Common myeloid progenitor, CD34-positive (primary cell): ENCODE measurements around the gene WDR70.
A peak's percentile ranks its signal among the peaks of the same experiment; 100 is the strongest.

Experiments
- CTCF ChIA-PET: fragments of 350-600 bp; sonication (Branson Sonifier 250); formaldehyde crosslinking; loops from one replicate; lab custom pipeline; 2021; ENCODE audit warnings: antibody characterized with exemption; lab: Charles Lee
- POLR2A ChIA-PET: fragments of 350-600 bp; sonication (Branson Sonifier 250); formaldehyde crosslinking; loops from one replicate; lab custom pipeline; 2021; ENCODE audit warnings: antibody characterized with exemption; lab: Charles Lee
- DNase-seq, 3 donors: peaks; one replicate each; pipeline versions ENCODE4 v3.0.0 to v3.0.0-alpha.2; 2013
- H3K27ac ChIP-seq, 2 experiments: 1 replicate in 1 of 2; 2 replicates in 1 of 2; pipeline ENCODE4 v1.7.0; 2013; ENCODE audit warnings: inconsistent platforms in 2 of 2, low read length in 2 of 2, mild to moderate bottlenecking in 2 of 2, low read depth in 1 of 2, moderate library complexity in 1 of 2; ENCODE audit not compliant: severe bottlenecking in 2 of 2, insufficient read depth in 1 of 2, poor library complexity in 1 of 2
- H3K27me3 ChIP-seq, 5 experiments: replicated peaks in 2 of 5; 1 replicate in 3 of 5; 2 replicates in 2 of 5; pipeline versions ENCODE4 v1.6.1 to v1.7.0; 2013; ENCODE audit warnings: low read length in 4 of 5, mild to moderate bottlenecking in 2 of 5, moderate library complexity in 2 of 5, inconsistent platforms in 1 of 5; ENCODE audit not compliant: insufficient read depth in 5 of 5, control insufficient read depth in 4 of 5
- H3K36me3 ChIP-seq, 4 experiments: 1 replicate in 2 of 4; 2 replicates in 2 of 4; pipeline versions ENCODE4 v1.6.1 to v1.7.0; 2013; ENCODE audit warnings: low read length in 3 of 4, control low read depth in 1 of 4, mild to moderate bottlenecking in 1 of 4; ENCODE audit not compliant: control insufficient read depth in 4 of 4, insufficient read depth in 4 of 4
- H3K4me1 ChIP-seq, 4 experiments: 1 replicate in 3 of 4; 2 replicates in 1 of 4; pipeline versions ENCODE4 v1.6.1 to v1.7.1; 2013; ENCODE audit warnings: low read length in 3 of 4, mild to moderate bottlenecking in 3 of 4, control low read depth in 1 of 4, inconsistent platforms in 1 of 4, moderate library complexity in 1 of 4; ENCODE audit not compliant: control insufficient read depth in 4 of 4, insufficient read depth in 4 of 4; ENCODE audit errors: control extremely low read depth in 1 of 4
- H3K4me3 ChIP-seq, 7 experiments: 1 replicate in 4 of 7; 2 replicates in 3 of 7; pipeline versions ENCODE4 v1.5.1 to v1.7.0; 2013; ENCODE audit warnings: mild to moderate bottlenecking in 7 of 7, low read length in 6 of 7, moderate library complexity in 6 of 7, inconsistent platforms in 2 of 7, low read depth in 2 of 7, control low read depth in 1 of 7; ENCODE audit not compliant: insufficient read depth in 4 of 7, control insufficient read depth in 1 of 7; ENCODE audit errors: extremely low read depth in 1 of 7
- H3K9me3 ChIP-seq, 5 experiments: 1 replicate in 4 of 5; 2 replicates in 1 of 5; pipeline versions ENCODE4 v1.6.1 to v1.7.1; 2013; ENCODE audit warnings: low read length in 4 of 5, mild to moderate bottlenecking in 2 of 5, inconsistent platforms in 1 of 5, low read depth in 1 of 5, moderate library complexity in 1 of 5; ENCODE audit not compliant: control insufficient read depth in 4 of 5, insufficient read depth in 2 of 5; ENCODE audit errors: control extremely low read depth in 1 of 5
- WGBS: methylation state at CpG from one replicate; pipeline ENCODE4 v1.1.5; 2013; ENCODE audit not compliant: insufficient coverage; 5-methylcytosine and 5-hydroxymethylcytosine counted together

WDR70 gene

GRCh38 chr5:37738057-37738691 is 359.1 kb downstream of the WDR70 start:
- H3K36me3 ChIP-seq = peaks cover 0 to 11% (median 6%) of the 10 kb centered on the region in 4 experiments
- no peak overlapping the region for H3K27ac ChIP-seq
- H3K4me3 ChIP-seq = no peak overlapping the region
- peaks cover 10 to 14% (median 13%) of the 10 kb centered on the region in 4 experiments for H3K4me1 ChIP-seq
- ChIA-PET CTCF (interaction anchor here (1.1 to 2.5 kb wide), 4 partner anchors 11 to 454 kb away, joined by 3 to 14 read pairs (median 6); no protein-coding TSS in a partner anchor), POLR2A (interaction anchor here (0.7 kb wide), 1 partner anchor 1195 kb away, joined by 4 read pairs; no protein-coding TSS in a partner anchor)
- DNase-seq = peak; percentile 86 to 96 (median 95)
- peaks cover 0 to 9% (median 5%) of the 10 kb centered on the region in 5 experiments for H3K9me3 ChIP-seq
- no CpG with 5 or more reads among the region's 4 CpGs for WGBS
- H3K27me3 ChIP-seq = no peaks in the 10 kb centered on the region

GRCh38 chr5:37738865-37739488 is 359.9 kb downstream of the WDR70 start:
- Histone ChIP-seq H3K27ac (no peak overlapping the region), H3K4me1 (peaks cover 10 to 14% (median 13%) of the 10 kb centered on the region in 4 experiments), H3K27me3 (no peaks in the 10 kb centered on the region), H3K4me3 (no peak overlapping the region), H3K36me3 (peaks cover 0 to 18% (median 9%) of the 10 kb centered on the region in 4 experiments), H3K9me3 (peaks cover 0 to 11% (median 8%) of the 10 kb centered on the region in 5 experiments)
- ChIA-PET POLR2A (no interaction called here), CTCF (interaction anchor here (1.9 to 2.5 kb wide), 3 partner anchors 14 to 17 kb away, joined by 5 to 14 read pairs (median 8); no protein-coding TSS in a partner anchor)
- no peak for DNase-seq
- WGBS = 100% methylated on average over 1 of the region's 5 CpGs

DNA sequence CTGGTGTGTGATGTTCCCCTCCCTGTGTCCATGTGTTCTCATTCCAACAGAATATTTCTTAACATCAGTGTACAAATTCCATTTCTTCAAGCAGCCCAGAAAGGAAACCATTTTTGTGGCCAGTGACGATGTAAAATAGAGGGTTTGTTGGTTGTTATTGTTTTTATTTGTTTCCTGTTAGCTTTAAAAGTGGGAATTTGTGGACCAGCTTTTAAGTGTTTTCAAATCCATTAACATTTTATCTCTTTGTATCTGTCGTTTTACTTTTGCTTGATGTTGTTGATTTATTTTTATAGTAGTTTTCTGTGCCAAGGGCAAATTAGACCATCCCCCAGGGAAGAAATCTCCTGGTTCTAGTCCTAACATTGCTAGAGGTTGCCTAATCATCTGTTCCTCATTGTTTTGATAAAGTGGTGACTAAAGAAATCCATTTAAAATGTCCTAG is 360.7 kb downstream of the WDR70 start:
- ChIA-PET CTCF (interaction anchor here (1.9 kb wide), 1 partner anchor 17 kb away, joined by 5 read pairs; no protein-coding TSS in a partner anchor), POLR2A (interaction anchor here (0.7 kb wide), 1 partner anchor 248 kb away, joined by 3 read pairs; no protein-coding TSS in a partner anchor)
- DNase-seq = no peak
- H3K9me3 ChIP-seq = peaks cover 0 to 11% (median 10%) of the 10 kb centered on the region in 5 experiments
- no peak overlapping the region for H3K27ac ChIP-seq
- H3K36me3 ChIP-seq = peaks cover 0 to 22% (median 9%) of the 10 kb centered on the region in 4 experiments
- no peak overlapping the region for H3K4me3 ChIP-seq
- H3K27me3 ChIP-seq = no peaks in the 10 kb centered on the region
- no CpG with 5 or more reads among the region's 2 CpGs for WGBS
- peaks cover 10 to 14% (median 13%) of the 10 kb centered on the region in 4 experiments for H3K4me1 ChIP-seq

DNA sequence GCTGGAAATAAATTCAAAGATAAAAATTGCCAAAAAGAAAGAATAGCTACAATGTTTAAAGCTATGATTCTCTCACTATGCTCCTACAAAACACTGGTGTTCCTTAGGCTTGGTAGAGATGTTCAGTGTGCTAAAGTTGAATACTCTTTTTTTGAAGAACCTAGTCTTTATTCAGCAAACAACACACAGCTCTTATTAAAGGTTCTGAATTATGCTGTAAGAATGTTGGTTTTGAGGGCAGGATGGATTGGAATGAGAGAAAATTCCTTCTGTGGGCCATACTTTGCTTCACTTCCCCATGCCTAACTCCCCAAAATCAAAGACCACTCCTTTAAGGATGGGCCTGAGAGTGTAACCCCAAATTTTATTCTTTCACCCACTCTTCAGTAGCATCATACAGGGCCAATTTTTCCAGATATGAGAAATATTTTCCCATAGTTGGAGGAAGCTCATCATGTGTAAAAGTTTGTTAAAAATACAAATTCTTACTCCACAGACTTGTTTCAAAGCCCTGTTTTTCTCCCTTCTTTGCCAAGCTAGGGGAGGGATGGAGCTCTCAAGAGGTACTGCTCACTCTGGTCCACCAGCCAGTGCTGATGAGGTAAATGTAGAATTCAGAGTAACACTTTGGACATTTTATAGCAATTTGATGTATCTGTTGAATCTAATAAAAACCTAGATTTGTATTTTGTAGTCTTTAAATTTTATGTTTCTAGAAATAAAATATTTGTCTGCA is 361.4 kb downstream of the WDR70 start:
- POLR2A ChIA-PET = interaction anchor here (0.6 to 0.7 kb wide), 2 partner anchors 139 to 247 kb away, joined by 3 to 6 read pairs; no protein-coding TSS in a partner anchor
- CTCF ChIA-PET = interaction anchor here (0.8 to 1.9 kb wide), 2 partner anchors 17 to 96 kb away, joined by 5 read pairs; no protein-coding TSS in a partner anchor
- H3K9me3 ChIP-seq = peaks cover 0 to 11% (median 10%) of the 10 kb centered on the region in 5 experiments

GRCh38 chr5:37742111-37742510 is 363.0 kb downstream of the WDR70 start:
- Histone ChIP-seq H3K36me3 (peaks cover 0 to 22% (median 9%) of the 10 kb centered on the region in 4 experiments), H3K27me3 (no peaks in the 10 kb centered on the region), H3K4me1 (peaks cover 10 to 14% (median 13%) of the 10 kb centered on the region in 4 experiments), H3K27ac (no peak overlapping the region), H3K4me3 (no peak overlapping the region), H3K9me3 (peaks cover 0 to 11% (median 10%) of the 10 kb centered on the region in 5 experiments)
- ChIA-PET POLR2A (no interaction called here), CTCF (no interaction called here)
- DNase-seq = peak in 2 of 3 donors; percentile 33 to 47

More for the DNA sequence above, 361.4 kb downstream of the WDR70 start:
- Histone ChIP-seq H3K27ac (no peak overlapping the region), H3K4me1 (peaks cover 10 to 14% (median 13%) of the 10 kb centered on the region in 4 experiments), H3K27me3 (no peaks in the 10 kb centered on the region), H3K4me3 (no peak overlapping the region), H3K36me3 (peaks cover 0 to 22% (median 9%) of the 10 kb centered on the region in 4 experiments)
- DNase-seq = no peak

GRCh38 chr5:37751227-37751626 is 372.1 kb downstream of the WDR70 start:
- Histone ChIP-seq H3K36me3 (peaks cover 0 to 6% (median 3%) of the 10 kb centered on the region in 4 experiments), H3K27ac (no peak overlapping the region), H3K4me1 (no peaks in the 10 kb centered on the region), H3K27me3 (no peaks in the 10 kb centered on the region), H3K4me3 (no peak overlapping the region), H3K9me3 (no peaks in the 10 kb centered on the region)
- POLR2A ChIA-PET = no interaction called here
- no peak for DNase-seq
- WGBS = 100% methylated on average over 1 of the region's 3 CpGs
- CTCF ChIA-PET = interaction anchor here (0.6 kb wide), 1 partner anchor 256 kb away, joined by 3 read pairs; no protein-coding TSS in a partner anchor
